ENCODE data around the gene LENG1.

The LENG1 gene

DNA sequence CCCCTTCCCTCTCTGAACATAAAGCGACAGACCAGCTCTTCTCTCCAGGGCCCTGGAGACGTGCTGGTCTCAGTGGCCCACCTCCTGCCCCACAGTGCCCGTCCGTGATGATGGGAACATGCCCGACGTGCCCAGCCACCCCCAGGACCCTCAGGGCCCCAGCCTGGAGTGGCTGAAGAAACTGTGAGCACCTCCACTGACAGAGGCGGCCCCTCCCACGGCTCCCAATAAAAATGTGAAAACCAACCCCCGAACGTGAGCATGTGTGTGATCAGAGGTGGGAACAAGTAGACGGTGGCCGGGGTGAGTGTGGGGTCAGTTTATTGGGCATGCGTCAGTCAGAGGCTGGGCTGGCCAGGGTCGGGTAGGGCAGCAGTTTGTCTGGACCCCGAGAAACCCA is 52.8 kb downstream of the LENG1 start:
- DNase-seq: no peak

DNA sequence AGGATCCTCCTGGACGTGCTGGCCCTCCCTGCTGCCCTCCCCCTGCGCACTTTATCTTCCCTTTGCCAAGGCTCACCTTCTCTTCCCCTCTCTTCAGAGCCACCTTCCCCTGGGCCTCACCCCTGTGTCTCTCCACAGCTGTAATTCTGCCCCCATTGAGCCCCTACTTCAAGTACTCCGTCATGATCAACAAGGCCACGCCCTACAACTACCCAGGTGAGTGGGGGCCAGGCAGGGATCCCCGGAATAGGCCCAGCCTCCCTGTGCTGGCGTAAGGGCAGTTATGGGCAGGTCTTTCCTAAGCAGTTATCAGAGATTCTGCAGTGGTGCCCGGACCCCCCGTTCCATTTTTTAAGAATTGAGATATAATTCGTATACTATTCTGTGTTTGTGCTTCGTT is 53.7 kb downstream of the LENG1 start:
- DNase-seq: no peak
